Suprapubic skin (tissue), 4 donors: Measurements from ENCODE around the gene TMEM100. TPM values are rescaled to one million over a fixed set of nuclear protein-coding genes. Genes with fewer than 3 reads are reported as not detected.

Experiments used
- DNase-seq, 2 donors: peaks; one replicate each; pipeline ENCODE4 v3.0.0-alpha.2; 2019; ENCODE audit warnings: low spot score in 2 of 2
- H3K27ac ChIP-seq: fragments of 200-600 bp; sonication (generic); one replicate; pipeline ENCODE4 v1.5.1; 2019
- H3K27me3 ChIP-seq: fragments of 200-600 bp; sonication (generic); one replicate; pipeline ENCODE4 v1.5.1; 2019
- H3K36me3 ChIP-seq: fragments of 200-600 bp; sonication (generic); one replicate; pipeline ENCODE4 v1.5.1; 2019
- H3K4me1 ChIP-seq: fragments of 200-600 bp; sonication (generic); one replicate; pipeline ENCODE4 v1.5.1; 2019
- H3K4me3 ChIP-seq: fragments of 200-600 bp; sonication (generic); one replicate; pipeline ENCODE4 v1.5.1; 2019; ENCODE audit warnings: mild to moderate bottlenecking
- H3K9me3 ChIP-seq: fragments of 200-600 bp; sonication (generic); one replicate; pipeline ENCODE4 v1.5.1; 2019
- CTCF ChIP-seq, 2 donors: fragments of 200-600 bp in 1 of 2; fragments of 450-650 bp in 1 of 2; sonication (generic) in 1 of 2; IDR thresholded peaks; one replicate each; pipeline ENCODE4 v1.5.1; 2016 to 2019; ENCODE audit warnings: antibody characterized with exemption in 2 of 2, mild to moderate bottlenecking in 1 of 2, moderate library complexity in 1 of 2
- EP300 ChIP-seq: sonication (generic); formaldehyde crosslinking; IDR thresholded peaks from one replicate; pipeline ENCODE4 v1.6.1; 2017; ENCODE audit warnings: antibody characterized with exemption
- POLR2A ChIP-seq, 2 donors: fragments of 450-650 bp; IDR thresholded peaks; one replicate each; pipeline ENCODE4 v1.6.1; 2017; ENCODE audit warnings: antibody characterized with exemption in 2 of 2, mild to moderate bottlenecking in 2 of 2, moderate library complexity in 2 of 2
- POLR2AphosphoS5 ChIP-seq, 3 donors: sonication (generic); formaldehyde crosslinking; IDR thresholded peaks; one replicate each; pipeline ENCODE4 v1.6.1; 2017; ENCODE audit warnings: antibody characterized with exemption in 3 of 3
- WGBS: methylation state at CpG from one replicate; pipeline ENCODE4 v1.1.5; 2018; 5-methylcytosine and 5-hydroxymethylcytosine counted together
- total RNA-seq, 4 donors: library from RNA; depleted of rRNA; stranded (reverse); fragments of >200 nt; gene quantifications; one replicate each; pipeline ENCODE4 v1.1.0, GENCODE V29; 2016

TMEM100 gene
- total RNA-seq, 4 donors from 2014 or later, result 1.7 to 2.9 (median 2.4) TPM

- TF ChIP-seq POLR2A (IDR thresholded peaks at IDR 0.05) (no peak), EP300 (no peak), POLR2AphosphoS5 (IDR thresholded peaks at IDR 0.05) (no peak), CTCF (IDR thresholded peaks at IDR 0.05) (no peak)
- no peaks in the 10 kb centered on the region for H3K4me1 ChIP-seq
- no peak for DNase-seq
- H3K27me3 ChIP-seq, result no peaks in the 10 kb centered on the region
- H3K27ac ChIP-seq, result no peak overlapping the region
- no peak overlapping the region for H3K4me3 ChIP-seq
- WGBS, result 78% methylated on average over 12 of the region's 12 CpGs
- no peaks in the 10 kb centered on the region for H3K9me3 ChIP-seq
- H3K36me3 ChIP-seq, result no peaks in the 10 kb centered on the region
These were observed 19.8 kb upstream of the TMEM100 start for GRCh38 chr17:55742272-55743102.

- no peak for DNase-seq
- H3K4me1 ChIP-seq, result no peaks in the 10 kb centered on the region
- H3K36me3 ChIP-seq, result no peaks in the 10 kb centered on the region
- no peaks in the 10 kb centered on the region for H3K27me3 ChIP-seq
- no peak overlapping the region for H3K27ac ChIP-seq
- TF ChIP-seq POLR2AphosphoS5 (IDR thresholded peaks at IDR 0.05) (no peak), POLR2A (IDR thresholded peaks at IDR 0.05) (no peak), CTCF (IDR thresholded peaks at IDR 0.05) (no peak), EP300 (no peak)
- no peaks in the 10 kb centered on the region for H3K9me3 ChIP-seq
- WGBS, result 94% methylated on average over 3 of the region's 3 CpGs
- no peak overlapping the region for H3K4me3 ChIP-seq
These were observed 18.7 kb upstream of the TMEM100 start for GRCh38 chr17:55741356-55741700.

GRCh38 chr17:55740511-55741355 is 18.1 kb upstream of the TMEM100 start:
- 82% methylated on average over 10 of the region's 10 CpGs for WGBS
- TF ChIP-seq POLR2AphosphoS5 (IDR thresholded peaks at IDR 0.05), result no peak
- TF ChIP-seq EP300, result no peak
- TF ChIP-seq POLR2A (IDR thresholded peaks at IDR 0.05), result no peak
- no peak for TF ChIP-seq CTCF (IDR thresholded peaks at IDR 0.05)
- Histone ChIP-seq H3K4me3 (no peak overlapping the region), H3K27ac (no peak overlapping the region), H3K4me1 (no peaks in the 10 kb centered on the region), H3K9me3 (no peaks in the 10 kb centered on the region), H3K36me3 (no peaks in the 10 kb centered on the region), H3K27me3 (no peaks in the 10 kb centered on the region)
- DNase-seq, result no peak

- 85% methylated on average over 4 of the region's 4 CpGs for WGBS
- Histone ChIP-seq H3K27me3 (no peaks in the 10 kb centered on the region), H3K4me1 (peaks cover 19% of the 10 kb centered on the region), H3K27ac (no peak overlapping the region), H3K9me3 (no peaks in the 10 kb centered on the region), H3K4me3 (no peak overlapping the region), H3K36me3 (no peaks in the 10 kb centered on the region)
- DNase-seq, result no peak
- TF ChIP-seq POLR2A (IDR thresholded peaks at IDR 0.05), result no peak
- TF ChIP-seq CTCF (IDR thresholded peaks at IDR 0.05), result no peak
- no peak for TF ChIP-seq POLR2AphosphoS5 (IDR thresholded peaks at IDR 0.05)
- no peak for TF ChIP-seq EP300
These were observed 15.4 kb upstream of the TMEM100 start for GRCh38 chr17:55737976-55738501.
